WERI-Rb-1 (cell line): ENCODE data around the gene LPAR3.

Experiments
- DNase-seq: peaks from one replicate; pipeline ENCODE4 v3.0.0-alpha.2; 2020
- H3K27ac ChIP-seq: fragments of 250-450 bp; sonication (Bioruptor Pico); 2 replicates; pipeline ENCODE4 v1.5.1; 2020; ENCODE audit warnings: mild to moderate bottlenecking, moderate library complexity
- H3K27me3 ChIP-seq: fragments of 250-450 bp; sonication (Bioruptor Pico); 2 replicates; pipeline ENCODE4 v1.5.1; 2021; ENCODE audit warnings: mild to moderate bottlenecking, low read depth, moderate library complexity; ENCODE audit not compliant: insufficient read depth, severe bottlenecking
- H3K36me3 ChIP-seq: fragments of 250-450 bp; sonication (Bioruptor Pico); 2 replicates; pipeline ENCODE4 v1.5.1; 2020; ENCODE audit warnings: mild to moderate bottlenecking, moderate library complexity
- H3K4me3 ChIP-seq: 2 replicates; pipeline ENCODE4 v1.5.1; 2011; ENCODE audit warnings: low read depth, mild to moderate bottlenecking, control low read depth, low read length
- H3K9me3 ChIP-seq: fragments of 250-450 bp; sonication (Bioruptor Pico); 2 replicates; pipeline ENCODE4 v1.5.1; 2021; ENCODE audit warnings: mild to moderate bottlenecking, moderate library complexity; ENCODE audit not compliant: severe bottlenecking
- CTCF ChIP-seq: IDR thresholded peaks from 2 replicates; pipeline ENCODE4 v1.5.1; 2011; ENCODE audit warnings: low read depth, mild to moderate bottlenecking, control low read depth, inconsistent platforms, low read length

Gene LPAR3

GRCh38 chr1:84844094-84844493, 48.9 kb downstream of the LPAR3 start:
- TF ChIP-seq CTCF: no peak
- no peaks in the 10 kb centered on the region for H3K9me3 ChIP-seq
- DNase-seq: no peak
- H3K4me3 ChIP-seq: no peak overlapping the region
- H3K36me3 ChIP-seq: no peaks in the 10 kb centered on the region
- no peak overlapping the region for H3K27ac ChIP-seq
- H3K27me3 ChIP-seq: no peaks in the 10 kb centered on the region

- H3K4me3 ChIP-seq: no peak overlapping the region
- no peaks in the 10 kb centered on the region for H3K9me3 ChIP-seq
- no peak for DNase-seq
- no peak for TF ChIP-seq CTCF
- no peak overlapping the region for H3K27ac ChIP-seq
- H3K36me3 ChIP-seq: no peaks in the 10 kb centered on the region
- H3K27me3 ChIP-seq: no peaks in the 10 kb centered on the region
Observed at GRCh38 chr1:84842748-84843231, 50.2 kb downstream of the LPAR3 start.

- H3K27ac ChIP-seq: no peak overlapping the region
- no peak for TF ChIP-seq CTCF
- no peak overlapping the region for H3K4me3 ChIP-seq
- no peak for DNase-seq
- H3K9me3 ChIP-seq: no peaks in the 10 kb centered on the region
- H3K27me3 ChIP-seq: no peaks in the 10 kb centered on the region
- no peaks in the 10 kb centered on the region for H3K36me3 ChIP-seq
Observed at GRCh38 chr1:84841971-84842370, 51.0 kb downstream of the LPAR3 start.

- H3K9me3 ChIP-seq: no peaks in the 10 kb centered on the region
- TF ChIP-seq CTCF: no peak
- no peak overlapping the region for H3K4me3 ChIP-seq
- DNase-seq: no peak
- H3K36me3 ChIP-seq: no peaks in the 10 kb centered on the region
- H3K27me3 ChIP-seq: no peaks in the 10 kb centered on the region
- no peak overlapping the region for H3K27ac ChIP-seq
Observed at GRCh38 chr1:84840346-84840745, 52.7 kb downstream of the LPAR3 start.

- no peaks in the 10 kb centered on the region for H3K36me3 ChIP-seq
Observed at GRCh38 chr1:84839544-84839943, 53.5 kb downstream of the LPAR3 start.

More at GRCh38 chr1:84839544-84839943, 53.5 kb downstream of the LPAR3 start:
- H3K4me3 ChIP-seq: no peak overlapping the region
- H3K27ac ChIP-seq: no peak overlapping the region
- no peaks in the 10 kb centered on the region for H3K27me3 ChIP-seq
- DNase-seq: no peak
- H3K9me3 ChIP-seq: no peaks in the 10 kb centered on the region
- TF ChIP-seq CTCF: no peak
